Hepatic stellate cell (primary cell): Measurements from ENCODE around the gene SH3BP4.
"Not testable (repeated sequence)": the region's sequence is repeated elsewhere in the genome, so short reads cannot be mapped to it uniquely, and the experiment has no call there.

Experiments used
- DNase-seq: peaks from one replicate; pipeline ENCODE4 v3.0.0; 2011; ENCODE audit warnings: low spot score

The SH3BP4 gene

DNA sequence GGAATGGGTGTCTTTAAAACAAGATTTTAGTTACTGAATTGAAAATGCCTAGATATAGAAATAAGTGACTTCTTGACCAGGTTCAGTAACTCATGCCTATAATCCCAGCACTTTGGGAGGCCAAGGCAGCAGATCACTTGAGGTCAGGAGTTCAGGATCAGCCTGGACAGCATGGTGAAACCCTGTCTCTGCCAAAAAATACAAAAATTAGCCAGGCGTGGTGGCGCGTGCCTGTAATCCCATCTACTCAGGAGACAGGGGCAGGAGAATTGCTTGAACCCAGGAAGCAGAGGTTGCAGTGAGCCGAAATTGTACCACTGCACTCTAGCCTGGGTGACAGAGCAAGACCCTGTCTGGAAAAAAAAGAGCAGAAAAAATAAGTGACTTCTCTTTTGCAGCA, 68.3 kb downstream of the SH3BP4 start:
- not testable (repeated sequence) for DNase-seq

DNA sequence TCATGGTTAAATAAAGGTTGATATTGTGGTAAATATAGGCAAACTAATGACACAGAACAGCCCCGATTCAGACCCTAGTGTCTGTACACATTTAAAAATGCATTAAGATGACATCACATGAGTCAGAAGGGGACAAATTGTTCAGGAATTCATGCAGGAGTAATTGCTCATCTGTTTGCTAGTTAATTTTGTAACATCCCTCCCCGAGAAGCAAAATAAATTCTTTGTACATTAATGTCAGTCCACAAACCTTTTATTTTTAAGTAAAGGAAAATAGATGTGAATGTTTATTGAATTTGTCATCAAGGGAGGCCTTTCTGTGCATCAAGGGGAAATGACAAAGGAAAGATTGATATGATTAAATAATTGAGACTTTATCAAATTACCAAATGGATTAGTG, 69.9 kb downstream of the SH3BP4 start:
- peak; percentile 79 for DNase-seq

DNA sequence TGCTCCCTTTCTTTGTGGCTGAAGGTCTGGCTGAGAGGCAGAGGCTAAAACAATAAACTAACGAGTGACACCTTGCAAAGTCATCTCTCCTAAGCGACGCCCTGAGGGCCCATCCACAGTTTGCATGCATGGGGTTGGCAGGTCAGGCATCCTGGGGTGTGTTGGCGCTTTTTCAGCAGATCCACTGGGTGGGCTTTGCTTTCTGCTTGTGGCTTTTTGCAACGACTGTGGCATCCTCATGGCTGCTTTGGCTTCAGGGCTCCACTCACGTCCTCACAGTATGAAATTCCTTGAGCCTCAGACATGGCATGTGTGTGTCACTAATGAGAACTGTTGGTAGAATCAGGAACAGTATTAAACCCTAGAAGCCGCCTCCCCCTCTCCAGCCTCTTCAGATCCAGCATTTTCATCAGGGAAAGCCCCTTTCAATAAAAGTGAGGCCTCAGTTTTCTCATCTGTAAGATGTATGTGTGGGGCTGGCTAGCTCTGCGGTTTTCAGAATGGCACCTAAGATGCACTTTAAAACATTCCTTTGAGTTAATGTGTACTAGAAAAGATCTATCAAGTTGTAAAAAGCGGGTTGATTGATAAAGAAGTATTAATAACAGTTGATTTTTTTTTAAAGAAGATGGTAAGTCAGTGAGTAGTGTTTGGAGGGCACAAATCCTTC, 72.5 kb downstream of the SH3BP4 start:
- DNase-seq = peak; percentile 65

DNA sequence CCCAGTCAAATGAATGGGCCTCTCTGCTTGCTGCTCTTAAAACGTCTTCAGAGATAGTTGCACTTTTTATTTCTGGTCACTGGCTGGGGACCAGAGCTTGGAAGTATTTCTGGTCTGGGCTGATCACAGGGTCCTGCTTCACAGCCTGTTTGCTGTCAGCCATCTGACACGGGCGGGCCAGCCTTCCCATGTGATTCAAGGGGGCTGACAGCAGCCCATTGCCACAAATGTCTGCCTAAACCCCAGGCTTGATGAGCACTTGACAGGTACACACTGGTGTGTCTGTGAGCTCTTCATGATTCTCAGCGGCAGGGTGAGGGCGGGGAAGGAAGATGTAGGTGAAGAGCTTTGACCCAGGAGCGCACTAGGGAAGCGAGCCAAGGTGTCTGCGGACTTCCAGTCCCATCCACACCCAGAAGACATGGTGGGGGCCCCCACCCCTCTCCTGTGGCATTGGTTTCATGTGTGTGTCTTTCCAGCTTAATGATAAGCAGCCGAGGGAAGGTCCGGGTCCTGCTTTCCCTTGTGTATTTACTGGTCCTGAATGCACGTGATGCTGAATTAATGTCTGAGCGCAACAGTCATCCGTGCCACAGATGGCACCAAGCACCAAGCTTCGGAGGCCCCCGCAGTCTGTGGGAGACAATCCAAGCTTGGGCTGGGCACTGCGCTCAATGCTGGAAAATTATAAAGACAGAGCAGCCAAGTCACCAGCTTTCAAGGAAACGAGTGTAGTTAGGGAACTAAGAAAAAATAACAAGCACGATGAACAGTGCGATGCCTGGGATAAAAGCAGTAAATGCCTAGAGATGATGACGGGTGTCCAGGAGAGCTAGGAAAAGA, 73.3 kb downstream of the SH3BP4 start:
- DNase-seq = no peak

DNA sequence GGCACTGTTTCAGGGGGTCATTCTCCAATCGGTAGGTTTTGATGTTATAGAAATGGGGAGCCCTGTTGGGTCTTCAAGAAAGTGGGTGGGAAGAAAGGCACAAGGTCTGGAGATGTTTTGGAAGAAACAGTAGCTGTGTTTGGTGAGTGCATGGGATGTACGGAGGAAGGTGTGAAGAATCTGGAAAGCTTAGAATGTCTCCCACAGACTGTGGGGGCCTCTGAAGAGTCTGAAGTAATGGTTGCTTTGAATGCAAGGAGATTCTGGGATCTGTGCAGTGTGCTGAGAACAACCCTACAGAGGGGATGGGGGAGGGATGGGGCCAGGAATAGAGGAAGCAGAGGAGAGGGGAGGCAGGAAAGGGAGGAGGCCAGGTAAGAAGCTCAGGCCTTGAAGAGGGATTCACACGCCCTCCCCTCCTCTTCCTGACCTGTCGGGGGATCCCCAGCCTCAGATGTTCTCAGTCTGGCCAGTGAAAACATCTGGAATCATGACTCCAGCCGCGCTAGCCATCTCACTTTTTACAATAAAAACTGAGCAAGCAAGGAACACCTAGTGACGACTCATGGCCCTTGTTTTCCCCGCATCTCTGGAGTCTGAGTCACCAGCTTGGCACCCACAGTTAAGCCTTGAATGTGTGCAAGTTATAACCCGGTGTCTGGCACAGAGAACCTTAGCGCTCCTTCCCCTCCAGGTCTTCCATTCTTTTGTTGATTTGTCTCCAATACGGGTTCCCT, 74.2 kb downstream of the SH3BP4 start:
- peak; percentile 37 for DNase-seq

DNA sequence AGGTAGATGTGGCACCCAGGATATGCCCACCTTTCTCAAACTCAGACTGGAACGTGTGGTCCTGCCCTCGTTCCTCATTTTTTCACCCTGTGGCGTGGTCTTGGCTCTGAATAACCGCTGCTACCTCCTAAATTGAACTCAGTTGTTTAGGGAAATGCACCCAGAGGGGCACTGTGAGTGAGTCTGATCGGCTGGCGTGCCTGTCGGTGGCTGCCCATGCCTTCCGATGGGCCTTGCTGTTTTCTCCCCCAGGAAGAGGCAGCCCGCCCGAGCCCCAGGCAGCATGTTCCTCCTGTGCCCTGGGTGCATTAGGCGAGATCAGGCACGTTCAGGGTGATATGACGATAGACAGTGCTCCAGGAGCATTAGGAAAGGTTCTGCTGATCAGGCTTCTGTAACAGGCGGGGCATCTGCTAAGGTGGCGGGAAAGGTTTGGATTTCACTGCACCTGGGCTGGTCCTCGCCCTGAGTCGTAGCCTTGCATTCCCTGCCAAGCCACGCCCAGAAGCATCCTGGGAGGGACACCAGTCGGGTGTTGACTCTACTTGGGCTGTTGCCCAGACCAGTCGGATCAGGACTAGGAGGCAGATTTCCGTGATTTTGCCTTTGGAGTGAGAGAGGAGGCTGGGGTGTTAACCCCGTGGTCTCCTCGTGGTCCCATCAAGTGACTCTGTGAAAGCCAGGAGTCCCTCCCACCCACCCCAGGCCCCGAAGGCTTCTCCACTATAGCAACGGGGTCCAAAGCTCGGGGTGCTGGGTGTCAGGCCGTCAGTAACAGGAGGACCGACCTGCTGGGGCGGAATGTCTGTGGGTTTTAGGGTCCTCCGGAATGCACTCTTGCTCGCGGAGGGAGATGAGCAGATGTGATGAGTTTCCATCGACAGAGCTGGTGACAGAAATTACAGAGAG, 75.1 kb downstream of the SH3BP4 start:
- DNase-seq = no peak

DNA sequence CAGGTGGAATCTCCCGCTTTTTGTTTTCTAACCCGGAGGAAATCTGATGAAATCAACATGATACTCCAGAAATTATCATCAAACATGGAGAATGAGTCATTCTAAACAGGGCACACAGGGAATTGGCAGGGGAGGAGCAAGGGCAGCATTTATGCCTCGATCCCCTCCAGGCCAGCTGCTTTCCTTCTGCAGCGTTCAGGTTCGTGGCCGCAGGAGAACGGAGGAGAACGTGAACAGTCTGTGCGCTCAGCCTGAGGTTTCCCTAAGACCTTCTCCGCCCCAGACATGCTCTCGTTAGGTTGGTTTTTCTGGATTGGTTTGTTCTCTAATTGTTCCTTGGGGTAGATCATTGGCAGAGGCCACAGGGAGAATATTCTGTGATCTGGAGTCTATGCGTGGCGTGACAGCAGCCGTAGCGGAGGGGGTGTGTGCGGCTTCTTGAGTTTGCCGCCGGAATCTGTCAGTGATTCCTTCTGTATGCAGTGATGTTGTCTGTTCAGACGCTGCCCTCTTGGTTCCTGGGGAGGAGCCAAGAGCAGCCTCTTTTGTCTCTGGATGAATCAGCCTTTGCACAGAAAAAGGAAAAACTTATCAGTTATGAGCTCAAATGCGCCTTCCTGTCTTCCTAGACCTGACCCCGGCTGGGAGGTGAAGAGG, 75.9 kb downstream of the SH3BP4 start:
- DNase-seq = no peak

DNA sequence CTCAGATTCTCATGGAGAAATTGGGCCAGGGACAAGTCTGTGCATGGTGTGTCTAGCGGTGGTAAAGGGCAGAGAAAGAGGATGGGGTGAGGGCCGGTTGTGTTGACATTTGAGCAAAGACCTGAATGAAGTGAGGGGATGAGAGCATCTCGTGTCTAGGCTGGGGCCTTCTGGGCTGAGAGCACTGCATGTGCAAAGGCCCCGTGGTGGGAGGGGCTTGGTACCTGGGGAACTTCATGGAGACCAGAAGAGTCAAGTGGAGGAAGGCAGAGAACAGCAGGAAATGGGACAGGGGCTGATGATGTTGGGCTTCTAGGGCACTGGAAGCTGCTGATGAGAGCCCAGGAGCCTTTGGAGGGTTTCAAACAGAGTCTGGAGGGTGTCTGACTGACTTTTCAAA, 76.8 kb downstream of the SH3BP4 start:
- no peak for DNase-seq

DNA sequence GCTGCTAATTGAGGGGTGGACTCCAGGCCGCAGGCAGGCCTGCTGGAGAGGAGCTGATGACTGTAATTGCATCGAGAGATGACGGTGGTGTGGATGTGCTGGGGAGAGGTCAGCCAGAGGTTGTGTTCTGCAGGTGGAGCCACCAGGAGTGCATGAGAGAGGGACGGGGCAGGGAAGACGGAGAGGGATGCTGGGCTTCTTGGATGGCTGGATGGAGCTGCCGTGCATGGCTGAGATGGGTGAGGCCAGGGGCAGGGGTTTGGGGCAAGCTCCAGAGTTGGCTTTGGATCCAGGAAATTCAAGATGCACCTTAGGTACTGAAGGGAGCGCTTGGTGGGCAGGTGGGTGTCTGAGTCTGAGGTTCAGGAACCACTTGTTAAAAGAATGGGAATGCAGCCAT, 77.2 kb downstream of the SH3BP4 start:
- DNase-seq = no peak

DNA sequence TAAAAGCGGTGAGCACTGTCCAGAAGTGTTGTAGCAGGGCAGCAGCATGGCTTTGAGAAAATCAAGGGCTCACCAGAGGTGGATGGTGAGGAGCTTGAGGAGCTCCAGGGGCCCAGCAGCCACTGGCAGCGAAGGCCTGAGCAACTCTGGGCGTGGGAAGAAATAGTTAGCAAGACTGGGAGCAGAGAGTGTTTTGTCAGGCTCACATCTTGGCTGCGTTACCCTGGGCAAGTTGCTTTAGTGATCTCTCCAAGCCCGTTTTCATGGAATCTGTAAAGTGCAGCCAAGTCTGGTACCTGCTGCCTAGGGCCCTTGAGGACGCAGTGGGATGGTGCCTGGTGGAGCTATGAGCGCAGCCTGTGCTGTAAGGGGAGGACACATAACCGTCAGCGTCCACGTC, 78.3 kb downstream of the SH3BP4 start:
- no peak for DNase-seq

DNA sequence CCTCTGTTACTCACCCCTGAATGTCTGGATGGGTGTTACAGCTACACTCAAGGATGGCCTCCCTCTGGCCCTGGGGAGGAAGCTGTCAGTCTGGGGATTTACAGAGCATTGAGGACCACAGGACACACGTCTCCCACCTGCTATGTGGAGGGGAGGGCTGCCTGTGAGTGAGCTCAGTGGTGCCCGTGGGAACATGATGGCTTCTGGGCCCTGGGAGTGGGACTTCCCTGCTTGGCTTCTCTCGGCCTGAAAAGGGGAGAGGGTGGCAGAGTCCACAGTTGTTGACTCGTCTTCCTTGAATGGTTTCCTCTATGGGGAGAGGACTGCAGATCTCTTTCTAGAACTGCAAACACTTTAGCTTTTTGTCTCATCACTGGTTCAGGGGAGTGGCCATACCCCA, 79.1 kb downstream of the SH3BP4 start:
- DNase-seq = no peak

DNA sequence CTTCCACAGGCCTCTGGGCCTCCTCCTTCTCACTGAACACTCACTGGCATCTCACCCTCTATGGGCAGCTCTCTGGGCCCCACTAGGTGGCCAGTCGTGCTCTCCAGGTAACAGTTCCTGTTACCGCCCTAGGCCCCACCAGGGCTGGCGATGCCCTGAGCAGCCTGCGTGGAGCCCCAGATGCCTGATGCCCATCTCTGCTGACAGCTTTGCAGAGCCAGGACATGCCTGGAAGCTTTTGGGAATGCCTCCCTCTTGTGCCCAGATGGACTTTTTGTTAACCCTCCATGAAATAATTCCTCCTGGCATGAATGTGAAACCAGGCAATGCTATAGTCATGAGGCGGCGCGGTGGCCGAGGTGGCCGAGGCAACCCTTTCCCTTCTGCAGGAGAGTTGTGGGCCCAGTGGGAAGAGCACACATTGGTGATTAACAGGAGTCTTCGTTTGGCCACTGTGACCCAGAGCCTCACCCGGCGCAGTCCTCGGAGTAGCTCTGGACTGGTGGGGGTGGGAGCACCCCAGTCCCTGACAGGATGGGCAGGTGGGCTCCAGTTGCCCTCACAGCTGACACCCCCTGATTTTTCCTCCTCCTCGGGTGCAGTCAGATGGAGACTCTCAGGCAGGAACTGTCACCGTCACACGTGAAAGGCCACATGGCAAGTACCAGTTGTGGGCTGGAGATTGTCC, 80.0 kb downstream of the SH3BP4 start:
- no peak for DNase-seq

DNA sequence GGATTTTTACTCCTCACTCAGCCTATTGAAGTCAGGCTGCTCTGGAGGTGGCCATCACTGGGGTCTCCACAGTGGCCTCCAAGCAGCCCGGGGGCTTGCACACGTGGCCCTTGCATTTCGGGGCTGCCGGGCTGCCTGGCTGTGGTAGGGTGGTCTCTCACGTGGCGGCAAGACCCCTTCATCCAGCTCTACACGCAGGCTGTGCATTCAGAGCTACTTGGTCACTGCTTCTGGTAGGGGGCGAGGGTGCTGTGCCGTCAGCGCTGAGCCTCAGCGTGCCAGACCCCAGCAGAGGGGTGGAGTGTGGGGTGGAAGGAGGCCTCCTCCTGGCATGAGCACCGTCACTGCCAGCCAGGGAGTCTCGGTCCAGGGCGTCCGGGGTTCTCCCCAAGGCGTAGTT, 80.6 kb downstream of the SH3BP4 start:
- DNase-seq = no peak

DNA sequence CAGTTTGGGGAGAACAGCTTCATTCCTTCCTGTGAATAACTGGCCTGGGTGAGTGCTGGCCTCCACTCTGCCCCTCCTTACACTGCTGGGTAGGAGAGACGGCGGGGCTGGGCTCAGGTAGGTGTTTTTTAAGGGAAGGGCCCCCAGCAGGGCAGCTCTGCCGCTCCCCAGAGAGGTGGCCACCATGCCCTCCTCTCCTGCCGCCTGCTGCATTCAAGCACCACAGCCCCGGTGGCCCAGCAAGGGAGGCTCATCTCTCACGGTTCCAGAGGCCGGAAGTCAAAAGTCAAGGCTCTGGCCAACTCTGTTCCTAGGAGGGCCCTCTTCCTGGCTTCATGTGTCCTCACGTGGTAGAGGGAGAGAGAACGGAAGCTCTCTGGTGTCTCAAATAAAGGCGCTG, 81.1 kb downstream of the SH3BP4 start:
- no peak for DNase-seq

DNA sequence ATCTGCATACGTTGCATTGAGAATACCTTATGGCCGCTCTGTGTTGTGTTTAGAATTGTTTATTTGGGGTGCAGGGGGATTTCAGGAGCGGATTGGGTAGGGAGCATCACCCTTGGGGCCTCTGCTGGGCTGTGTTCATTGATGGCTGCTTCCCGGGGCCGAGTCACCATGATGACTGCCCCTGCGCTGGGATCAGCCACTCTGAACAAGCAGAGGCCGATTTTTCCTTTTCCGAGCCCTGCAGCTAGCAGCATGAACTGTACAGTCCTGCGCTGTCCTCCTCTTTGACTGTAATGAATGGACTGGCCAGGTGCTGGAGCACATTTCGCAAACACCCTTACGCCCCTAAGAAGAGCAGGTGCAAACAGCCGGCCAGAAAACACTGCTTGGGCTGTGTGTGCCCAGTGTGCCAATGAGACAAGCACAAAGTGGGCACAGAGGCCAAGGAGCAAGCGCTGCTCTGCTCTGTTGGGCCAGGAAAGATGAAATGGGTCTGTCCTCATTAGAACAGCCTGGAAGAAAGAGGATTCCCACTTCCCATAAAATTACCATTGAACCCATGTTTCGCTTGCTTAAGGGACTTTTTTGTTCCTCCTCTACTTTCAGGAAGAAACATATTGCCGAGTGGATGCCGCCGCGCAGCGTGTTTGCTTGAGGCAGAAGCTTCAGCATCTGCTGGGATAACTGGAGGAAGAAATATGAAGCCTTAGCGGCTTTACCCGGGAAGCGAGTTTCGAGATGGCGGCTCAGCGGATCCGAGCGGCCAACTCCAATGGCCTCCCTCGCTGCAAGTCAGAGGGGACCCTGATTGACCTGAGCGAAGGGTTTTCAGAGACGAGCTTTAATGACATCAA, 82.7 kb downstream of the SH3BP4 start:
- DNase-seq = no peak

DNA sequence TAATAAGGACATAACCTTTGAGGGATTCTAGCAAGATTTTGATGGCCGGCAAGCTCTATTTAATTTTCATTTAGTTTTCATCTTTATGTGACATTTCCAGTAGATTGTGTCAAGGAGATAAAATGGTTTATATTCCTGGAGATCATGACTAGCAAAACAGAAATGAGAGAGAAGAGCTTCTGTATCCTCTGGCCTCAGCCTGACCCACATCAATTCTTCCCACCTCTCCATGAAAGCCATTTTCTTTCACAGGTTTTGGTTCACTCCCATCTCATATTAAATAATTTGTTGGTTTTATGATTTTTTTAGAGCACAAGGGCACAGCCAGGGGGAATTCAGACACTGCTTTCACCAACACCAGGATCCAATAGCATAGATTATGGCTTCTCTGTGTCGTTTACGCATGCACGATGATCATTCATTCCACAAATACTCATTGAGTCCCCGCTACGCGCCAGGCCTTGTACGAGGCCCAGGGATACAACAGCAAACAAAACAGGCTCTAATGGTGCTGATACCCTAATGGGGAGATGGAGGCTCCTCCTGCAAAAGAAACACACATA, 85.9 kb downstream of the SH3BP4 start:
- DNase-seq = no peak

DNA sequence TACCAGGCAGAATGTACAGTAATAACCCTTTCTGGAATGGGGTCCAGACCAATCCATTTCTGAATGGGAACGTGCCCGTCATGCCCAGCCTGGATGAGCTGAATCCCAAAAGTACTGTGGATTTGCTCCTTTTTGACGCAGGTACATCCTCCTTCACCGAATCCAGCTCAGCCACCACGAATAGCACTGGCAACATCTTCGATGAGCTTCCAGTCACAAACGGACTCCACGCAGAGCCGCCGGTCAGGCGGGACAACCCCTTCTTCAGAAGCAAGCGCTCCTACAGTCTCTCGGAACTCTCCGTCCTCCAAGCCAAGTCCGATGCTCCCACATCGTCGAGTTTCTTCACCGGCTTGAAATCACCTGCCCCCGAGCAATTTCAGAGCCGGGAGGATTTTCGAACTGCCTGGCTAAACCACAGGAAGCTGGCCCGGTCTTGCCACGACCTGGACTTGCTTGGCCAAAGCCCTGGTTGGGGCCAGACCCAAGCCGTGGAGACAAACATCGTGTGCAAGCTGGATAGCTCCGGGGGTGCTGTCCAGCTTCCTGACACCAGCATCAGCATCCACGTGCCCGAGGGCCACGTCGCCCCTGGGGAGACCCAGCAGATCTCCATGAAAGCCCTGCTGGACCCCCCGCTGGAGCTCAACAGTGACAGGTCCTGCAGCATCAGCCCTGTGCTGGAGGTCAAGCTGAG, 89.6 kb downstream of the SH3BP4 start:
- DNase-seq = no peak

DNA sequence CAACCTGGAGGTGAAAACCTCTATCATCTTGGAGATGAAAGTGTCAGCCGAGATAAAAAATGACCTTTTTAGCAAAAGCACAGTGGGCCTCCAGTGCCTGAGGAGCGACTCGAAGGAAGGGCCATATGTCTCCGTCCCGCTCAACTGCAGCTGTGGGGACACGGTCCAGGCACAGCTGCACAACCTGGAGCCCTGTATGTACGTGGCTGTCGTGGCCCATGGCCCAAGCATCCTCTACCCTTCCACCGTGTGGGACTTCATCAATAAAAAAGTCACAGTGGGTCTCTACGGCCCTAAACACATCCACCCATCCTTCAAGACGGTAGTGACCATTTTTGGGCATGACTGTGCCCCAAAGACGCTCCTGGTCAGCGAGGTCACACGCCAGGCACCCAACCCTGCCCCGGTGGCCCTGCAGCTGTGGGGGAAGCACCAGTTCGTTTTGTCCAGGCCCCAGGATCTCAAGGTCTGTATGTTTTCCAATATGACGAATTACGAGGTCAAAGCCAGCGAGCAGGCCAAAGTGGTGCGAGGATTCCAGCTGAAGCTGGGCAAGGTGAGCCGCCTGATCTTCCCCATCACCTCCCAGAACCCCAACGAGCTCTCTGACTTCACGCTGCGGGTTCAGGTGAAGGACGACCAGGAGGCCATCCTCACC, 90.2 kb downstream of the SH3BP4 start:
- DNase-seq = no peak
